Heart left ventricle (tissue), 16 donors: Measurements from ENCODE around the gene C11orf54. TPM values are rescaled to one million over a fixed set of nuclear protein-coding genes. Genes with fewer than 3 reads are reported as not detected.

Source experiments
- ATAC-seq, 4 donors: fragments of 200-7000 bp; cut with Tn5 transposase; one replicate each; pipeline ENCODE4 v1.9.1; 2020 to 2022; ENCODE audit warnings: moderate library complexity in 4 of 4, mild to moderate bottlenecking in 3 of 4, moderate number of reproducible peaks in 1 of 4
- DNase-seq, 5 donors: peaks; one replicate each; pipeline ENCODE4 v3.0.0-alpha.2; 2020
- H3K27ac ChIP-seq, 12 donors: fragments of 200-600 bp; sonication (generic) in 4 of 12; one replicate each; pipeline versions ENCODE4 v1.5.0 to v1.8.0; 2016 to 2022; ENCODE audit warnings: mild to moderate bottlenecking in 2 of 12
- H3K27me3 ChIP-seq, 9 donors: fragments of 200-600 bp; sonication (generic) in 2 of 9; one replicate each; pipeline versions ENCODE4 v1.5.1 to v1.8.0; 2016 to 2022; ENCODE audit warnings: mild to moderate bottlenecking in 3 of 9
- H3K36me3 ChIP-seq, 9 donors: fragments of 200-600 bp; sonication (generic) in 2 of 9; one replicate each; pipeline versions ENCODE4 v1.5.0 to v1.8.0; 2018 to 2022; ENCODE audit warnings: mild to moderate bottlenecking in 2 of 9
- H3K4me1 ChIP-seq, 12 donors: fragments of 200-600 bp; sonication (generic) in 4 of 12; one replicate each; pipeline versions ENCODE4 v1.5.0 to v1.8.0; 2016 to 2022; ENCODE audit warnings: mild to moderate bottlenecking in 3 of 12
- H3K4me3 ChIP-seq, 12 donors: fragments of 200-600 bp; sonication (generic) in 4 of 12; one replicate each; pipeline versions ENCODE4 v1.5.0 to v1.8.0; 2017 to 2022; ENCODE audit warnings: mild to moderate bottlenecking in 9 of 12, moderate library complexity in 4 of 12
- H3K9me3 ChIP-seq, 12 donors: fragments of 200-600 bp; sonication (generic) in 4 of 12; one replicate each; pipeline versions ENCODE4 v1.5.0 to v1.8.0; 2016 to 2022; ENCODE audit warnings: mild to moderate bottlenecking in 1 of 12
- CTCF ChIP-seq, 12 donors: fragments of 200-600 bp; sonication (generic) in 4 of 12; IDR thresholded peaks; one replicate each; pipeline versions ENCODE4 v1.5.0 to v1.8.0; 2018 to 2022; ENCODE audit warnings: antibody characterized with exemption in 12 of 12, mild to moderate bottlenecking in 5 of 12
- POLR2A ChIP-seq, 2 donors: fragments of 450-650 bp; IDR thresholded peaks; one replicate each; pipeline ENCODE4 v1.6.1; 2017; ENCODE audit warnings: antibody characterized with exemption in 2 of 2, mild to moderate bottlenecking in 2 of 2, moderate library complexity in 2 of 2
- WGBS, 4 donors: extraction: QIAGEN DNeasy Blood & Tissue Kit in 2 of 4; methylation state at CpG; one replicate each; pipeline versions ENCODE4 v1.1.5 to v1.1.7; 2013 to 2018; 5-methylcytosine and 5-hydroxymethylcytosine counted together
- intact Hi-C, 10 donors: fragments of 100-400 bp; cut with DNase I; formaldehyde crosslinking; loops; one replicate each; pipeline versions ENCODE4 v1.11.1 to v1.14.2; 2022
- polyA plus RNA-seq, 2 donors: library from polyadenylated mRNA; stranded (reverse); fragments of 200-250 nt; gene quantifications; one replicate each; pipeline ENCODE4 v1.2.3, GENCODE V29; 2013
- total RNA-seq, 9 donors: library from RNA; depleted of rRNA in 2 of 9; stranded (reverse); fragments of >200 nt in 2 of 9; fragmentation: NEBNext Ultra II Directional in 3 of 9; extraction: Animal tissue kit (Norgen Biotek cat#: 25700) in 3 of 9; gene quantifications; one replicate each; pipeline versions ENCODE4 v1.1.0 to v1.2.4, GENCODE V29; 2016 to 2023
- donor health status: ischemic (EF 13 %, LVEDD 7.1; RV severe dilation, severe dysfunction).
- donor health status: healthy with polysubstance abuse.
- donor health status: DM: no; HTN: yes; CAD: no.
- donor health status: DM: no; HTN: no; CAD: no.
- donor health status: ischemic (EF 25% LVEDD 6.9; RV normal size, moderate dysfunction).
- donor health status: ischemic (EF 25% LVEDD 5.7; RV mildly dilated, moderate dysfunction).
- donor health status: healthy.
- donor health status: DM: yes; HTN: yes; CAD: no.
- donor health status: ischemic (EF 35%, LVEDD 5.7; RV mildly dilated, moderate dysfunction).
- donor health status: nonischemic (EF 11% LVEDD 7.7; RV severe dilation, severe dysfunction).
- donor health status: DM: yes; HTN: yes; CAD: no.
- donor health status: PGD.
- donor health status: ischemic (EF 29% LVEDD 5.4; RV normal size, mild dysfunction).
- donor health status: nonischemic (EF 23%, LVEDD 6.1; RV moderate dilation, normal function).

C11orf54 gene
- total and polyA plus RNA-seq, 11 donors, result 17.2 to 46.2 (median 26.0) TPM

- peaks cover 0 to 14% (median 0%) of the 10 kb centered on the region in 12 donors for H3K4me1 ChIP-seq
- DNase-seq (no peak), ATAC-seq (no peak)
- H3K9me3 ChIP-seq, result peaks cover 0 to 38% (median 19%) of the 10 kb centered on the region in 12 donors
- intact Hi-C loops, result no loop called here
- H3K27me3 ChIP-seq, result no peaks in the 10 kb centered on the region
- H3K27ac ChIP-seq, result no peak overlapping the region
- TF ChIP-seq POLR2A (IDR thresholded peaks at IDR 0.05) (no peak), CTCF (IDR thresholded peaks at IDR 0.05) (no peak)
- no peak overlapping the region for H3K4me3 ChIP-seq
- peaks cover 0 to 66% (median 24%) of the 10 kb centered on the region in 9 donors for H3K36me3 ChIP-seq
Observed at GRCh38 chr11:93712678-93713077, 28.8 kb upstream of the C11orf54 start.

- peak in 1 of 5 donors; percentile 36 for DNase-seq
- ATAC-seq, result peak; percentile 74 to 92 (median 84)
- 80 to 92% (median 83%) methylated on average over 2 to 4 of the region's 4 CpGs for WGBS, 4 donors
- no peaks in the 10 kb centered on the region for H3K27me3 ChIP-seq
- intact Hi-C loops, result no loop called here
- no peak overlapping the region for H3K4me3 ChIP-seq
- peaks cover 0 to 11% (median 0%) of the 10 kb centered on the region in 12 donors for H3K9me3 ChIP-seq
- TF ChIP-seq CTCF (IDR thresholded peaks at IDR 0.05) (no peak), POLR2A (IDR thresholded peaks at IDR 0.05) (no peak)
- H3K27ac ChIP-seq, result peak overlapping the region in 6 of 12 donors; percentile 1 to 43 (median 18)
- H3K4me1 ChIP-seq, result peaks cover 0 to 21% (median 0%) of the 10 kb centered on the region in 12 donors
- peaks cover 0 to 42% (median 12%) of the 10 kb centered on the region in 9 donors for H3K36me3 ChIP-seq
Observed at GRCh38 chr11:93715797-93716396, 25.6 kb upstream of the C11orf54 start.

GRCh38 chr11:93717501-93717900 lies 24.0 kb upstream of the C11orf54 start:
- 82 to 97% (median 94%) methylated on average over 1 of the region's 1 CpG for WGBS, 4 donors
- no peak for DNase-seq
- intact Hi-C loops, result no loop called here

More at GRCh38 chr11:93717501-93717900, 24.0 kb upstream of the C11orf54 start:
- ATAC-seq, result no peak
- H3K27me3 ChIP-seq, result no peaks in the 10 kb centered on the region
- no peak overlapping the region for H3K4me3 ChIP-seq
- peaks cover 0 to 21% (median 0%) of the 10 kb centered on the region in 12 donors for H3K4me1 ChIP-seq
- H3K27ac ChIP-seq, result peak overlapping the region in 1 of 12 donors; percentile 56
- TF ChIP-seq CTCF (IDR thresholded peaks at IDR 0.05) (no peak), POLR2A (IDR thresholded peaks at IDR 0.05) (no peak)
- H3K36me3 ChIP-seq, result peaks cover 0 to 41% (median 19%) of the 10 kb centered on the region in 9 donors
- H3K9me3 ChIP-seq, result no peaks in the 10 kb centered on the region
